Bronchial epithelial cell (primary cell): Measurements from ENCODE around the gene IFI27L2. TPM values are rescaled to one million over a fixed set of nuclear protein-coding genes. Genes with fewer than 3 reads are reported as not detected.

Source experiments
- DNase-seq: peaks from one replicate; pipeline ENCODE4 v3.0.0-alpha.2; 2010; ENCODE audit warnings: low read depth
- FAIRE-seq: peaks from 2 replicates; lab custom pipeline; 2011; peaks lifted over from hg19 to GRCh38; lab: Jason Lieb, UNC
- H3K27me3 ChIP-seq: 2 replicates; pipeline ENCODE4 v1.5.1; 2011; ENCODE audit warnings: low read length; ENCODE audit not compliant: control insufficient read depth, insufficient read depth
- H3K36me3 ChIP-seq: 2 replicates; pipeline ENCODE4 v1.5.1; 2011; ENCODE audit warnings: low read length; ENCODE audit not compliant: control insufficient read depth, insufficient read depth
- H3K4me3 ChIP-seq: 2 replicates; pipeline ENCODE4 v1.5.1; 2011; ENCODE audit warnings: mild to moderate bottlenecking, low read depth, low read length, control low read depth
- CTCF ChIP-seq: IDR thresholded peaks from 2 replicates; pipeline ENCODE4 v1.5.1; 2011; ENCODE audit warnings: mild to moderate bottlenecking, moderate library complexity, low read length, control low read depth, inconsistent platforms; ENCODE audit not compliant: insufficient read depth, severe bottlenecking
- total RNA-seq: library from RNA; depleted of rRNA; stranded (reverse); fragments of >200 nt; gene quantifications from 2 replicates; pipeline ENCODE4 v1.2.1, GENCODE V29; 2014

The IFI27L2 gene
- total RNA-seq, result 44.5 and 124 TPM in 2 replicates

- Histone ChIP-seq H3K4me3 (peak within 1 kb of the TSS; percentile 62), H3K27me3 (no peaks in the 10 kb centered on the region), H3K36me3 (peaks cover 3% of the 10 kb centered on the region)
- DNase-seq (peak; percentile 75), FAIRE-seq (no peak)
- peak; percentile 35 for TF ChIP-seq CTCF
These were observed at the start of gene IFI27L2 for GRCh38 chr14:94129111-94129757. Gene IFI27L2 (minus strand): TSS chr14:94129604. CDS start chr14:94129564, 40 bp downstream.

- H3K27me3 ChIP-seq, result no peaks in the 10 kb centered on the region
- FAIRE-seq (no peak), DNase-seq (peak; percentile 76)
- H3K4me3 ChIP-seq, result no peak overlapping the region
- TF ChIP-seq CTCF, result no peak
- H3K36me3 ChIP-seq, result no peaks in the 10 kb centered on the region
These were observed 48.4 kb upstream of the IFI27L2 start for GRCh38 chr14:94177806-94178205.

- Histone ChIP-seq H3K27me3 (no peaks in the 10 kb centered on the region), H3K36me3 (no peaks in the 10 kb centered on the region), H3K4me3 (peak overlapping the region; percentile 2)
- no peak for FAIRE-seq
- no peak for TF ChIP-seq CTCF
- peak; percentile 96 for DNase-seq
These were observed 47.4 kb upstream of the IFI27L2 start for GRCh38 chr14:94176808-94177207.

- FAIRE-seq, result peak; percentile 70
- TF ChIP-seq CTCF, result no peak
- no peaks in the 10 kb centered on the region for H3K27me3 ChIP-seq
These were observed 46.3 kb upstream of the IFI27L2 start for GRCh38 chr14:94175747-94176146.

GRCh38 chr14:94175011-94175745 lies 45.8 kb upstream of the IFI27L2 start:
- DNase-seq (no peak), FAIRE-seq (no peak)
- Histone ChIP-seq H3K36me3 (no peaks in the 10 kb centered on the region), H3K4me3 (peak overlapping the region; percentile 96), H3K27me3 (no peaks in the 10 kb centered on the region)
- TF ChIP-seq CTCF, result no peak

More at GRCh38 chr14:94175747-94176146, 46.3 kb upstream of the IFI27L2 start:
- Histone ChIP-seq H3K4me3 (peak overlapping the region; percentile 96), H3K36me3 (no peaks in the 10 kb centered on the region)
- no peak for DNase-seq
